Medulla oblongata (tissue), 1 donor: ENCODE data around the gene B3GALT5.
"Not testable (repeated sequence)": the region's sequence is repeated elsewhere in the genome, so short reads cannot be mapped to it uniquely, and the experiment has no call there.

Experiments
- DNase-seq: peaks from one replicate; pipeline ENCODE4 v3.0.0-alpha.2; 2015; ENCODE audit errors: extremely low spot score

The B3GALT5 gene, protein sequence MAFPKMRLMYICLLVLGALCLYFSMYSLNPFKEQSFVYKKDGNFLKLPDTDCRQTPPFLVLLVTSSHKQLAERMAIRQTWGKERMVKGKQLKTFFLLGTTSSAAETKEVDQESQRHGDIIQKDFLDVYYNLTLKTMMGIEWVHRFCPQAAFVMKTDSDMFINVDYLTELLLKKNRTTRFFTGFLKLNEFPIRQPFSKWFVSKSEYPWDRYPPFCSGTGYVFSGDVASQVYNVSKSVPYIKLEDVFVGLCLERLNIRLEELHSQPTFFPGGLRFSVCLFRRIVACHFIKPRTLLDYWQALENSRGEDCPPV

DNA sequence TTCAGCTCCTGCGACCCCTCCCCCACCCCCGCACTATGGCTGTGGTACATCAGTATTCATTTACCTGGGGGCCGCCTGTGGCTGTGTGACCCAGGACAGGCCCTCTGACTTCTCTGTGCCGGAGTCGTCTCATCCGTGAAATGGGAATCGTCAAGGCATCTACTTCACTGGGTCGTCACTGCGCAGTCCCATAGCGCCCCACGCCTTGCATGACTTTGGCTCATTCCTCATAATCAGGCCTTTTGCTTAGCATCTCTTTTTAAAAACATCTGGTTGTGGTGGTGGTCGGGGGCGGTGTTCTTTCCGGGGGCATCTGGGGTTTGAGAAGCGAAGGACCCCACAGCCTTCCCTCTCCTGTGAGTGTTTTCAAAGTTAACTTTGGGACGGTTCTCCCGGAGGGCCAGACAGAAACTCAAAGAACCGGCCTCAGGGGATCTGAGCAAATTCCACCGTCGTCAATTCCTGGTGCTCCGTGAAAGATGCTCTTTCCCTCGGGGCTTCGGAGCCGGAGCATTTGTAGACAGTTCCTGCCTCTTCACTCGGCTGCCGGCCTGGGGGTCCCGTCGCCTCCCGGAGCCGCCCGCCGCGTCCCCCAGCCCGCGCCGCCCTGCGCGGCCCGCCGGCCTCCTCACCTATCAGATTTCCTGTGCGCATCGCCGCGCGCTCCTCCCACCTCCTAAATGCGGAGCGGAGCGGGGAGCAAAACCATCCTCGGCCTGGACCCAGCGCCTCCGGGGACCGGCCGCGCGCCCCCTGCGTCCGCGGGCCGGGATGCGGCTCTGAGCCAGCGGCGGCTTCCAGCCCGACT is at the start of gene B3GALT5:
B3GALT5 (plus strand) TSS at position 708 of the 808 bp plus-strand sequence. CDS start 47,620 bp downstream, outside the sequence.
- peak; percentile 29 for DNase-seq

DNA sequence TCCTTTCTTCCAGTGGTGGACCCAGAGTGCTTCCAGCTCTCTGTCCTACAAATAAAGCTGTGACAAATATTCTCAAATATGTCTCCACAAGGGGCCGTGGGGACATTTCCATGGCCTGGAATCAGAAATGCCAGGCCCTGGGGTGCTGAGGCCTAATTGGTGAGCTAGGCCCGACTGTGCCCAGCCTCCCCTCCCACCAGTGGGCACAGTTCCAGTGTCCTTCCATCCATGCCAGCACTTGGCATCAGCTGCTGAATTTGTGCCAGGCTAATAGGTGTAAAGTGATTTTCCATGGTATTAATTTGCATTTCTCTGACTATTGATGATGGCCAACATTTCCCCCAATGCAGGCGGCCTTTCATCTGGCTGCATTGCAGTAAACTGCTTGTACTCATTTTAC is 48.5 kb upstream of the B3GALT5 start:
- peak; percentile 70 for DNase-seq

DNA sequence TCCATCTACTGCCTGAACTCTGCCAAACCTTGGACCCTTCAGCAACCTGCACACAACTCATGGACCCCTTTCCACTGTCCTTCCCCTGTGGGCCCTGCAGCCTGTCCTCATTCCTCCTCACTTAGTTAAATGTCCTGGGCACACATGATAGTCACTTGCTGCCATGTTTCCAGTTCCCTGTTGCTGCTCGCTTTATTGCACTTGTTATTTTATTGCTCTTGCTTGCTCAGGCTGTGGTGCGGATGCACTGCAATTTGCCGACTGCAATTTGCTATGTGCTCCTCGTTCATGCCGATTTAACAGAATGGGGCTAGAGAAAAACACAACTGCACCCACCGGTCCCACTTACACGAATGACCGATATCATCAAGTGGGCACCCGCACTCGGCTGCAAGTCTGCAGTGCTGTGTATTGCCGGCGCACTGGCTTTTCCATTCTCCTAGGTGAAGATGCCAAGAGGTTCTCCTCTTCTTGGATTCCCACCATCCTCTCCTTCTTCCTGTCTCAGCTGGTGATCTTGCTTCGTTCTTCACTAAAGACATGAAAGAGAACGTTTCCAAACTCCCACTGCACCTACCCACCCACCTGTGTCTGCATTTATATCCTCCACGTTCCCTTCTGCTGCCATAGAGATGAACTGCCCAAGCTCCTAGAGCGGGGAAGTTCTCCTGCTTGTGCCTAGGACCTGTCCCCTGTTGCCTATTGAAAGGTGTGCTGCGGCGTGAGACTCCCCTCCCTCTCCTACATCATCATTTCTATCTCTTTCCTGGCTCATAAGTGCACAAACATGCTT is 45.4 kb upstream of the B3GALT5 start:
- no peak for DNase-seq

DNA sequence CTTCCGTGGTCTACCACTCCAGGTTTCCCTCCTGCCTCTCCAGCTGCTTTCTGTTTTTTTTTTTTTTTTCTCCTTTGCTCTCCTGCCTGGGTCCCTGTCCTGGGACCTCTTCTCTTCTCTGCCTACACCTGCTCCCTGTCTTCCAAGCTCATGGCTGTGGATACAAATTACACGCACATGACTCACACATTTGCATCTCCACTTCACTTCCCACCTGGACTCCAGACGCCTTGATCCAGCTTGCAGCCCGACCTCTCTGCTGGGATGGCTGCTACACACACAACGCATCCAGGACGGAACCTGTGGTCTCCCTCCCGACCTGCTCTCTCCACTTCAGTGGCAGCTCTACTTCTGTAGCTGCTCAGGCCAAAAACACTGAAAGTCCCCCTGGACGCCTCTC is 44.4 kb upstream of the B3GALT5 start:
- no peak for DNase-seq

DNA sequence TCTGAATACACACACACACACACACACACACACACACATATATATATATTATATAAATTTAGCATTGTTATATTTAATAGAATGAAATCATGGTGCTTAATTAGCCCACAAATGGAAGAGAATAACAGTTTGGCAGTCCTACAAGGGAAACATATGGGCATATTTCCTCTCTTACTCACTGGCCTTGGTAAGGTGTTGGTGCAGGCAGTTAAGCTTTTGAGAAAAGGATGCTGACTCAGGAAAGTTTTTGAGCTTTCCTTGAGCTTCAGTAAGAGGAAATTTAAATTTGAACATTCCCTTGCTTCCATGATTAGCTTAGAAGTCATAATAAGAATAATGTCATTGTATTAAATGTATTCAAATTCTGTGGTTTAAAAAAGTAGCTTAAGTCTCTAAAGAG is 37.0 kb upstream of the B3GALT5 start:
- DNase-seq: no peak

DNA sequence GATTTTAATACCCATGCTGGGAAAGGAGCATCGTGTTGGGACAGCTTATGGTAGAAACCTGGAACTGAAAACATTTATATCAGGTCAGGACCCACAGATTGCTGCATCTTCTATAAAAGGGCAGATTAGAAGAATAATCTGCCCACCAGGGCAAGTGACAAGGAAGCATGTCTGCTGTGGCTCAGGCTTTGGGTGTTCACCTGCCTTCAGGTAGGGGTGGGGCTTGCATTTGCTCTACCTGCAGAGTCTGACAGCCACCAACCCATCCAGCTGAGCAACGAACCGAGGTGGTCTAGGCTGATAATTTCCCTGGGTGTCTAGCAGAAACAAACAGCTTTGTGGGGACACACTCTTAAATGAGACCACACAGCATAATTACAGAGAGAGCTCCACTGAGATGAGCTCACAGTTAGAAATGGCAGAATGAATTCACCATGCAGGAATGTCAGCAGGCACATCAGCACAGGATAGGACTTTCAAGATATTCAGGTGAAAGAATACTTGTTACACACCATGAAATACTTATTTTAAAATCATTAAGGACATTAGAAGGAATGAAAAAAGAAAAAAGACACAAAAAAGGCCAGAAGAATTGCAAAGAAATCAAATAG is 36.1 kb upstream of the B3GALT5 start:
- no peak for DNase-seq

DNA sequence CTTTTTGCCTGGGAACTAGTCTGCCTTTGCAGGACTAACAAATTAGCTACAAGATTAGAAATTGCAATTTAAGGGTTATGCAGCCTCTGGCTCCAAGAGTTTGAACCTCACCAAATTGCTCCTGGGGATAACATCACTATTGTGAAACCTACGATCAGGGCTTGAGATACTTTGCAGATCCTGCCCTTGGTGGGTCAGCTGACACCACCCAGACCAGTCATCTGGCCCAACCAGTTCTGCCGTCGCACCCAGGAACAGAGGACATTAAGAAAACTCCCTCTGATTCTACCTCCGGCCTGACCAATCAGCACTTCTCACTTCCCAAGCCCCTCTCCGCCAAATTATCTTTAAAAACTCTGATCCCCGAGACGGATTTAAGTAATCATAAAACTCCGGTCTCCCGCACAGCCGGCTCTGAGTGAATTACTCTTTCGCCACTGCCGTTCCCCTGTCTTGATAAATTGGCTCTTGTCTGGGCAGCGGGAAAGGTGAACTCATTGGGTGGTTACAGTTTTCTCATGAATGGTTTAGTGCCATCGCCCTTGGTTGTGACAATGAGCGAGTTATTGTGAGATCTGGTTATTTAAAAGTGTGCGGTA is 32.9 kb upstream of the B3GALT5 start:
- no peak for DNase-seq

DNA sequence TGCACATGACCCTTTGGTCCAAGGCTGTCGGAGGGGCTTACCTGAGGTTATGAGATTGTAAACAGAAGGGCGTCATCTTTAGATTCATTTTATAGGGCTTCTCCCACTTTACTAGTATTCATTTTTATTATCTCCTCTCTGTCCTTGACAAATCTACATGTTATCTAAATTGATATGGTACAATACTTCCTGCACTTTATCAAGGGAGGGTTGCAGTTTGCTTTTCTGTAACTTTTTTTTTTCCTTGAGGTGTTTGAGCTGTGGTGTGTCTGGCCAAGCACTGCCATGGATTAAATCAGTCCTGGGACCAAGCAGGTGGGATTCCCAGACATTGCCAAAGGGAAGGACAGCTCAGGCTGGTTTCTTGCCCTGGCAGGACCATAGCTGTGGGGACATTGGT is 32.0 kb upstream of the B3GALT5 start:
- no peak for DNase-seq

DNA sequence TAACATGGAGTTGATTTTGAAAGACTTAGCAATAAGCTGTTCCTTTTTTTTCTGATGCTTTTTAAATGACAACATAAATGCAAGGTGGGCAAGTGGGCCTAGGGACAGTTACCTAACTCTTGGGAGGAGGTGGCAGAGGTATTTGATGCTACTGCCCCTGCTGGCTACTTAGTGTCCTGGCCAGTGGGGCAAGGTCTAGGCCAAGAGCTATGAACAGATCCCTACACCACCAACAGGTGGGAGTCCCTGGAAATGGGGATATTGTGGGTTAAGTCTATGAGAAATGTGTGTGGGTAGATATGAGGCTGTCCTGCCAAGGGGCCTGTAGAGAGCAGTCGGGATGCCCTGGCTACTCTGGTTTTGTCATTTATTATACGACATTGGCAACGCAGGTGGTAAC is 31.3 kb upstream of the B3GALT5 start:
- DNase-seq: no peak

DNA sequence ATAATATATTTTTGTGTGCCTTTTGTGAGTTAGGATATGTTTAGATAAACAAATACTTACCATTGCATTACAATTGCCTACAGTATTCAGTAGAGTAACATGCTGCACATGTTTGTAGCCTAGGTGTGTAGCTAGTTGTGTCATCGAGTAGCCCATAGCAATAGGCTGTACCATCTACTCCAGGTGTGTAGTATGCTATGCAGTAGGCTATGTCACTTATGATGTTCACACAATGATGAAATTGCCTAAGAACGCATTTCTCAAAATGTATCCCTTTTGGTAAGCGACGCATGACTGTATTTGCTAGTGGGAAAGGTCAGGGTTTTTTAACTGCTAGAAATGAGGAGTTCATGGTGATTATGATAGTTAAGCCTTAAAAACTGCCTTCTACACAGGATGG is 30.0 kb upstream of the B3GALT5 start:
- DNase-seq: no peak

DNA sequence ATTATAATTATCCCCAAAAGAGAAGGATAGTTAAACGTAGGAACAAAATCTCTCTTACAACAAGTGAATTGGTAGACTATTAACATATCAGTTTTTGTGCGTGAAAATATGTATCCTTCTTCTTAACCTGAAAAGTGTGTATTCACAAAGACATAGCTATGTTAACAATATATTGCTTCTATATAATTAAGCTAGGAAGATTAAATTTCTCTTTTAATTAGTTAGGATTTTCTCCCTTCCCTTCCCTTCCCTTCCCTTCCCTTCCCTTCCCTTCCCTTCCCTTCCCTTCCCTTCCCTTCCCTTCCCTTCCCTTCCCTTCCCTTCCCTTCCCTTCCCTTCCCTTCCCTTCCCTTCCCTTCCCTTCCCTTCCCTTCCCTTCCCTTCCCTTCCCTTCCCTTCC is 29.2 kb upstream of the B3GALT5 start:
- not testable (repeated sequence) for DNase-seq

DNA sequence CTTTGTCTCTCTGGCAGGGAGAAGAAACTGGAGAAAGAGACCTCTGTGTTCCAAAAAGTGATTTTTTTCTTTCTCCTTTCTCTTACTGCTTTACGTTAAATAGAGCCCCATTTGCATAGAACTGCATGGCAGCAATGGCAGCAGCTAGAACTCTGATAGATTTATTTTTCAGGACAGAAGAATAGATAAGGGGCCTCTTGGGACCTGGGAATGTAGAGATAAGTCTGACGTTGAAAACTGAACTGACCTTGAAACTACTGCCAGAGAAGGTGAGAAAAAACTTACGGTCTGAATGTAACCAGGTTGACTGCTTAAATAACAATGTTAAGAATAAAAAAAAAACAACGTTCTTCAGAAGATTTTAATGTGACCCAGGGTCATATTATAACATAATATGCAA is 25.4 kb upstream of the B3GALT5 start:
- no peak for DNase-seq

DNA sequence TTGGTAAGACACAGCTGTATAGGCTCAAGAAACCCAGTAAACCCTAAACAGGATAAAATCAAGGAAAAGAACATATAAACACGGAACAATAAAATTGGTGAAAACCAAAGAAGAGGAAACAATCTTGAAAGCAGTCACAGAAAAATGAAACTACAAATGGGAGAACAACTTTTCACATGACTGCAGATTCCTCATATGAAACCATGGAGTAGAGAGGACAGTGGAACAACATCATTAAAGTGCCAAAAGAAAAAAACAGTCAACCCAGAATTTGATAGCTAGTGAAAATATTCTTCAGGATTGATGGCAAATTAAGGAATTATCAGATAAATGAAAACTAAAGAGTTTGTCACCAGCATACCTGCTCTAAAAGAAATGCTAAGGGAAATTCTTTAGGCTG is 23.9 kb upstream of the B3GALT5 start:
- no peak for DNase-seq

DNA sequence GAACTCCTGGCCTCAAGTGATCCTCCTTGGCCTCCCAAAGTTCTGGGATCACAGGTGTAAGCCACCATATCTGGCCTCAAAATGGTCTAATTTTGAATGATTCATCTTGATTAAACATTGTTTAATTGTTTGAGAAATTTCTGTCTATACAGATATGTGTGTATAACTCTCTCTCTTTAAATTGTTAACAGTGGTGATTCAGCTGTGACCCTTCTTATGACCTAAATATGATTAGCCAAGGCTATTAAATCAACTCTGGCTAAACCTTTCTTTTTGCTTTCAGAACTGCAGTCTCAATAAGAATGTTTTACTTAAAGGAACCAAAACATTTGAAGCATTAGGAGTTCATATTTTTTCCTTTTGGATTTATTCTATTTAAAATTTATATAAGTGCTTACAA is 19.2 kb upstream of the B3GALT5 start:
- no peak for DNase-seq

DNA sequence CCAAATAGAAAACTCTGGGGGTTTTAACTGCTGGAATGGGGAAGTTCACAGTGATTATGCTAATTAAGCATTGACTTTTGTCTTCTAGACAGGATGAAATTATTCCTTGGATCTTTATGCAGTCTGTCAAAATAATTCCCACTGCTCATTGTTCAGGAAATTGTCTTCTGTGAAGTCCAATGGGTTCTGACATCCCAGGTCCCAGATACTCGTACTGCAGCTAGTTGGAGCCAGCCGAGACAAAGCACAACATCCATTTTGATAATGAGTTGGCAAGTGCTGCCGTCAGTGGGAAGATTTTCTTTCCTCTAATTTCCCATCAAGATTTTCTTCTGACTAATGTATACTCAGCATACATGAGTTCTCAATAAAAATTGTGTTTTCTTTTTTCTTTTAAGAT is 17.3 kb upstream of the B3GALT5 start:
- DNase-seq: no peak

DNA sequence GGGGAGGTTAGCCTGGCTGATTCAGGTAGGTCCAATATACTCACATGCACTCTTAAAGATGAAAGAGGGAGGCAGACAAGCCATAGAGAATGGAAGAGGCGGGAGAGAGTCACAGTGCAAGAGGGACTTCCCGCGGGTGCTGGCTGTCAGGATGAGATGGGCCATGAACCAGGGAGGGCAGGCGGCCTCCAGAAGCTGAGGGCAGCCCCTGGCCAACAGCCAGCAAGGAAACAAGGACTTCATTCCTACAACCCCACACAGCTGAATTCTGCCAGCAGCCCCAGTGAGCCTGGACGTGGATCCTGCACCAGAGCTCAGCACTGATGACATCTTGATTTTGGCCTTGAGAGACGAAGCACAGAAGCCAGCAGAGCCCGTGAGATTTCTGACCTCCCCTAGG is 15.1 kb upstream of the B3GALT5 start:
- DNase-seq: no peak

DNA sequence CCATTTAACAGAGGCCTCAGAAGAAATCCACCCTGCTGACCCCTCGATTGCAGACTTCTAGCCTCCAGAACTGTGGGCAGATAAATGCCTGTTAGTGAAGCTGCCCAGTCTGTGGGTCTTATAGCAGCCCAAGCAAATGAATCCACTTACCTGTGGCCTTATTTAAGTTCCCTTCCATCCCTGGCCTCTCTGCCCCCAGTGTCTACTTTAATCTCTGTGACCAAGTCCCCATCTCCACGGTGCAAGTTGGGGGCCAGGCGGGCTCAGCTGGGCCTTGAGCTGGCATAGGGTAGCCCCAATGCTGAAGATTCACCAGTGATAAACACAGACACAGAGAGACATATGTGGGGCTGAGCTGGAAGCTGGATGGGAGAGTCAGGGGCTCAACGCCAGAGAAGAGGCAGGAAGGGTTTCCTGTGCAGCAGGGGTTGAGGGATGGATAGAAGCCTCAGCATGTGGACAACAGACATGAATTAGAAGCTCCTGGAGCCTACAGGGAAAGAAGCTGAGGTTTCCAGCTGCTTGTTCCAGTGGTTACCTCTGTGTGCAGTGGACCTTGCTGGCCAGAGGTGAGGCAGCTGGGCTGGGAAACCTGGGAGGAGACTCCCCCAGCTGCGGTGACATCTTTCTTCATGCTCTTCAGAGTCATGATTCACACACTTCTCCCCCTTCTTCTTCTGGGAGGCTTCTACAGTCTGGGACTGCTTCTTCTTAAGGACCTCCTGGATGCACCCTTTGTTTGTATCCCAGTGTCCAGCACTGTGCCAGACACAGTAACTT is 13.4 kb upstream of the B3GALT5 start:
- no peak for DNase-seq

DNA sequence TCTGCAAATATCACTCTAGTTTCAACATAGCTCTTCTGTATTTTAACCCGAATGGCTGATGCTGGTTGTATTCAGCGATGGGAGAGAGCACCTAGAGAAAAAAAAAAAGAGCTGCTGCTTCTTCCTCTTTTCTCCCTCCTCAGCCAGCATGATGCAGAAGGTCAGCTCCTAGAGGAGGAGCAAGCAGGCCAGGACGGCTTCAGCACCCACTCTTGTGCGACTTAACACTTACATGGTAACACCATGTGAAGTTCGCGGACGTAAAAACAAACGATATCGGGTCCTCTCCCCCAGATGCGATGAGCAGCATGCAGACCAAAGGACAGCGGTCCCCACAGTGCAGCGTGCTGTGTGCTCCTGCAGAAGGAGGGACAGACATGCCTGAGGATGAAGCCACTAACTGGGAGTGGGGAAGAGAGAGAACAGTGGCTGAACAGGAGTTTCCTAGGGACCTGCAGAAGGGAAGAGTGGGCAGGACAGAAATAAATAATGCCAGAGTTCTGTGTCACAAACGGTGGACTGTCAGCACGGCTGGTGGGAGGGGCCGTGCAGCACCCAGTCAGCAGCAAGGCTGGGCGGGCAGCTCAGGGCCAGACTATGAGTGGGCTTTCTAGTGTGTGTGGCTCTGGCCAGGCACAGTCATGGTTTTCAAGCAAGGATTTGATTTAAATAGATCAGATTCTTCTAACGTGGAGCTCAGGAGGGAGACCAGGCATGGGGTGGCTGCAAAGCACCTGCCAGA is 11.4 kb upstream of the B3GALT5 start:
- peak; percentile 12 for DNase-seq

DNA sequence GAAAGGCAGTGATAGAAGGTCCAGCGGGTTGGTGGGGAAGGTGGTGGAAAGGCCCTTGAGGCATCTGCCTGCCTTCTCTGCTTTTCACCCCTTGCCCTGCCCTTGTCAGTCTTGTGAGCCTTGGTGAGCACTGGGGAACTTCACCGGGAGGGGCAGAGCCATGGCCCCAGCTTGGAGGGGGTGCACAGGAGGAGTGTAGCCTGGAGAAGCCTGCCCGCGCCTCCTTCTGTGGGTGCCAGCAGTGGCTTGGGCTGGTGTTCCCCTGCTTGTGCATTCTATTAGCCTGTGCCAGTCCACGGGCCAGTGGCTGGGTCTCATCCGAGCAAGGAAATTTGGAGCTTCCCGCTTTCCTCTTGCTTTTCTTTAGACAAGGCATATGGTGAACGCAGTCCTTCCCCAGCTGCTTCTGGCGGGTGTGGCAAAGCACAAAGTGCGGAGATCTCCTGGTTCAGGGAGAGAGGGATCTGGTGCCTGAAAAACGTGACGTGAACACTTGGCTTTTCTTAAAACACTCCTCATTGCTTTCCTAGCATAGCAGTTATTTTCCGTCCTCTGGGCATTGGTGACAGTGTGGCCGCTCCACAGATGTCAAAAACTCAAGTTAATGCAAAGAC is 10.6 kb upstream of the B3GALT5 start:
- DNase-seq: no peak

DNA sequence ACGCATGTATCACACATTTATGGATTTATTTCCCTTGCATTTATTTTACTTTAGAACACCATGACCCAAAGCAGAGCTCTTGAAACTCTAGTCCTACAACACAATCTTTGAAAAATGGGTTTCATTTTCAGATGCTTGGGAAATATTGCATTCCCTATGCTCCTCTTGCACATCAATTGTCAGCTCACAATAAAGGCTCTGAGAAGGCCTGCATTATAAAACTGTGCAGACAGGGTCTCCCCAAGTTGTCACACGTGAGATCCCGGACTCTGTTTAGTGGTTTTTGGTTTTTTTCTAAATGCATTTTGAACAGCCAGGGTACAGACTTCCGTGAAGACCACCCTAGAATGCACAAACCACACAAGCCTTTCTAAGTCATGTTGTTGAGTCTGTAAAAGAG is 9.9 kb upstream of the B3GALT5 start:
- DNase-seq: no peak
